H1 (cell line): Measurements from ENCODE around the gene WNT1. TPM values are rescaled to one million over a fixed set of nuclear protein-coding genes. Genes with fewer than 3 reads are reported as not detected.

Source experiments
- CTCF ChIA-PET: fragments of 300-600 bp; sonication (Branson Sonifier 250); formaldehyde crosslinking; loops from one replicate; lab custom pipeline; 2021; ENCODE audit not compliant: partially characterized antibody; lab: Charles Lee
- POLR2A ChIA-PET: fragments of 300-600 bp; sonication (Branson Sonifier 250); formaldehyde crosslinking; loops from one replicate; lab custom pipeline; 2021; ENCODE audit warnings: inconsistent platforms; ENCODE audit not compliant: partially characterized antibody; lab: Charles Lee
- DNase-seq, 2 experiments: peaks; one replicate each; pipeline versions ENCODE4 v3.0.0 to v3.0.0-alpha.2; 2010 to 2022; ENCODE audit warnings: low spot score in 2 of 2, low read depth in 1 of 2, mixed read lengths in 1 of 2
- FAIRE-seq: peaks from 2 replicates; lab custom pipeline; 2011; peaks lifted over from hg19 to GRCh38; lab: Jason Lieb, UNC
- H2AFZ ChIP-seq: 2 replicates; pipeline ENCODE4 v1.8.1; 2012; ENCODE audit warnings: low read length, inconsistent platforms
- H2AK5ac ChIP-seq: 2 replicates; pipeline ENCODE4 v1.6.1; 2013; ENCODE audit warnings: low read depth, low read length
- H2BK120ac ChIP-seq: replicated peaks from 2 replicates; pipeline ENCODE3; 2013; ENCODE audit warnings: low read depth, low read length, inconsistent platforms
- H2BK12ac ChIP-seq: 2 replicates; pipeline ENCODE4 v1.6.1; 2013; ENCODE audit warnings: low read depth, low read length
- H2BK15ac ChIP-seq: 2 replicates; pipeline ENCODE4 v1.6.1; 2013; ENCODE audit warnings: low read length
- H2BK20ac ChIP-seq: 2 replicates; pipeline ENCODE4 v1.6.1; 2013; ENCODE audit warnings: low read length
- H2BK5ac ChIP-seq: 2 replicates; pipeline ENCODE4 v1.6.1; 2013; ENCODE audit warnings: low read depth, low read length
- H3K14ac ChIP-seq: 2 replicates; pipeline ENCODE4 v1.6.1; 2013; ENCODE audit warnings: inconsistent platforms; ENCODE audit not compliant: insufficient read length
- H3K18ac ChIP-seq: 2 replicates; pipeline ENCODE4 v1.6.1; 2013; ENCODE audit warnings: low read length; ENCODE audit errors: extremely low read depth
- H3K23ac ChIP-seq: 2 replicates; pipeline ENCODE4 v1.6.1; 2013; ENCODE audit warnings: inconsistent platforms; ENCODE audit not compliant: insufficient read length
- H3K23me2 ChIP-seq: 2 replicates; pipeline ENCODE4 v1.6.1; 2013; ENCODE audit warnings: low read depth, low read length
- H3K27ac ChIP-seq: 2 replicates; pipeline ENCODE4 v1.6.1; 2011; ENCODE audit warnings: low read depth, low read length, inconsistent platforms
- H3K27me3 ChIP-seq, 4 experiments: replicated peaks in 1 of 4; 1 replicate in 1 of 4; 2 replicates in 3 of 4; pipeline versions ENCODE4 v1.6.1 to v1.8.1; 2011 to 2013; ENCODE audit warnings: low read length in 3 of 4, mild to moderate bottlenecking in 3 of 4, inconsistent platforms in 2 of 4, mixed read lengths in 2 of 4, moderate library complexity in 1 of 4; ENCODE audit not compliant: control insufficient read depth in 3 of 4, insufficient read depth in 3 of 4; ENCODE audit errors: extremely low read depth in 1 of 4
- H3K36me3 ChIP-seq, 4 experiments: 2 replicates each; pipeline versions ENCODE4 v1.6.1 to v1.8.1; 2011 to 2013; ENCODE audit warnings: mild to moderate bottlenecking in 4 of 4, low read length in 3 of 4, moderate library complexity in 2 of 4, control low read depth in 1 of 4, inconsistent platforms in 1 of 4; ENCODE audit not compliant: insufficient read depth in 4 of 4, control insufficient read depth in 2 of 4
- H3K4ac ChIP-seq: replicated peaks from 2 replicates; pipeline ENCODE3; 2013; ENCODE audit warnings: low read length, low read depth, mixed read lengths, inconsistent platforms; ENCODE audit not compliant: insufficient read length
- H3K4me1 ChIP-seq, 4 experiments: replicated peaks in 1 of 4; 1 replicate in 1 of 4; 2 replicates in 3 of 4; pipeline versions ENCODE4 v1.6.1 to v1.8.1; 2011 to 2013; ENCODE audit warnings: low read length in 3 of 4, inconsistent platforms in 2 of 4, mixed read lengths in 1 of 4; ENCODE audit not compliant: insufficient read depth in 4 of 4, control insufficient read depth in 3 of 4
- H3K4me2 ChIP-seq, 2 experiments: 2 replicates each; pipeline versions ENCODE4 v1.6.1 to v1.8.1; 2011 to 2013; ENCODE audit warnings: low read depth in 2 of 2, low read length in 2 of 2, control low read depth in 1 of 2, inconsistent platforms in 1 of 2, mild to moderate bottlenecking in 1 of 2; ENCODE audit not compliant: insufficient read depth in 1 of 2
- H3K4me3 ChIP-seq, 4 experiments: fragments of 200-600, 300-600 bp in 1 of 4; sonication (generic), shearing (Covaris generic), sonication (Bioruptor Twin) in 1 of 4; 2 replicates each; pipeline versions ENCODE4 v1.5.1 to v1.8.1; 2011 to 2016; ENCODE audit warnings: low read length in 4 of 4, low read depth in 3 of 4, control low read depth in 2 of 4, inconsistent platforms in 2 of 4, mild to moderate bottlenecking in 2 of 4, mixed read lengths in 1 of 4, moderate library complexity in 1 of 4; ENCODE audit not compliant: insufficient read depth in 2 of 4; ENCODE audit errors: extremely low read depth in 1 of 4
- H3K56ac ChIP-seq: replicated peaks from 2 replicates; pipeline ENCODE3; 2013; ENCODE audit warnings: low read depth, mild to moderate bottlenecking, mixed read lengths, low read length, inconsistent platforms; ENCODE audit not compliant: insufficient read length
- H3K79me1 ChIP-seq: 2 replicates; pipeline ENCODE4 v1.6.1; 2013; ENCODE audit warnings: low read depth, low read length, control low read depth
- H3K79me2 ChIP-seq, 2 experiments: 2 replicates each; pipeline versions ENCODE4 v1.6.1 to v1.8.1; 2012 to 2013; ENCODE audit warnings: low read length in 2 of 2, mild to moderate bottlenecking in 2 of 2, inconsistent platforms in 1 of 2; ENCODE audit not compliant: insufficient read depth in 2 of 2, control insufficient read depth in 1 of 2
- H3K9ac ChIP-seq, 4 experiments: replicated peaks in 1 of 4; 1 replicate in 1 of 4; 2 replicates in 3 of 4; pipeline versions ENCODE4 v1.6.1 to v1.8.1; 2011 to 2013; ENCODE audit warnings: low read depth in 3 of 4, low read length in 3 of 4, control low read depth in 2 of 4, mild to moderate bottlenecking in 2 of 4, moderate library complexity in 2 of 4, inconsistent platforms in 1 of 4; ENCODE audit errors: extremely low read depth in 1 of 4
- H3K9me3 ChIP-seq, 2 experiments: 2 replicates each; pipeline versions ENCODE4 v1.6.1 to v1.8.1; 2012 to 2013; ENCODE audit warnings: mild to moderate bottlenecking in 2 of 2, moderate library complexity in 2 of 2, control low read depth in 1 of 2, inconsistent platforms in 1 of 2, low read depth in 1 of 2, low read length in 1 of 2, mixed read lengths in 1 of 2; ENCODE audit not compliant: insufficient read depth in 2 of 2
- H4K20me1 ChIP-seq, 2 experiments: replicated peaks in 1 of 2; 2 replicates each; pipeline versions ENCODE3 to v1.8.1; 2011 to 2013; ENCODE audit warnings: inconsistent platforms in 2 of 2, low read length in 2 of 2, mild to moderate bottlenecking in 1 of 2; ENCODE audit not compliant: insufficient read depth in 2 of 2, control insufficient read depth in 1 of 2
- H4K5ac ChIP-seq: 2 replicates; pipeline ENCODE4 v1.6.1; 2013; ENCODE audit warnings: low read length, low read depth, mixed read lengths, inconsistent platforms; ENCODE audit not compliant: insufficient read length
- H4K8ac ChIP-seq: 2 replicates; pipeline ENCODE4 v1.8.0; 2013; ENCODE audit warnings: mild to moderate bottlenecking, moderate library complexity, low read length, inconsistent platforms; ENCODE audit not compliant: insufficient read depth; ENCODE audit errors: extremely low read depth
- H4K91ac ChIP-seq: replicated peaks from 2 replicates; pipeline ENCODE3; 2013; ENCODE audit warnings: low read length, mixed read lengths, inconsistent platforms; ENCODE audit not compliant: insufficient read length
- ASH2L ChIP-seq: fragments of 200-600, 300-600 bp; sonication (generic); IDR thresholded peaks from one replicate; pipeline ENCODE4 v1.7.1; 2017; ENCODE audit warnings: low read length
- BACH1 ChIP-seq: IDR thresholded peaks from 2 replicates; pipeline ENCODE4 v1.6.1; 2012; ENCODE audit warnings: low read length, improper control_type of control experiment
- RBBP5 ChIP-seq: IDR thresholded peaks from 2 replicates; pipeline ENCODE4 v1.7.1; 2012; ENCODE audit warnings: low read depth, mild to moderate bottlenecking, inconsistent platforms, low read length, moderate library complexity, borderline replicate concordance
- SP4 ChIP-seq: IDR thresholded peaks from 2 replicates; pipeline ENCODE4 v1.6.1; 2012; ENCODE audit warnings: low read length, inconsistent platforms
- SUZ12 ChIP-seq: fragments of 200-600 bp; sonication (generic); IDR thresholded peaks from 2 replicates; pipeline ENCODE4 v1.6.1; 2012; ENCODE audit warnings: mild to moderate bottlenecking, inconsistent platforms, low read length, moderate library complexity, mixed read lengths
- TAF7 ChIP-seq: optimal IDR thresholded peaks from 2 replicates; pipeline ENCODE3; 2011; ENCODE audit warnings: low read depth, mild to moderate bottlenecking, inconsistent platforms, low read length, moderate library complexity, borderline replicate concordance
- WGBS, 2 experiments: shearing (Covaris generic) in 1 of 2; methylation state at CpG; one replicate each; pipeline versions ENCODE4 v1.1.6 to v1.1.7; 2013 to 2015; ENCODE audit warnings: low lambda C conversion rate in 2 of 2, mixed read lengths in 2 of 2, inconsistent platforms in 1 of 2, low coverage in 1 of 2, missing lambda C conversion rate in 1 of 2; ENCODE audit not compliant: insufficient replicate concordance in 2 of 2, insufficient coverage in 1 of 2, insufficient read length in 1 of 2; ENCODE audit errors: extremely low coverage in 1 of 2, missing lambda C conversion rate in 1 of 2; 5-methylcytosine and 5-hydroxymethylcytosine counted together
- polyA plus RNA-seq, 7 experiments: library from polyadenylated mRNA; depleted of rRNA in 3 of 7; stranded (reverse) in 5 of 7; unstranded in 2 of 7; fragments of >200 nt in 5 of 7; fragments of 200-250 nt in 2 of 7; gene quantifications; 1 replicate in 5 of 7; 2 replicates in 1 of 7; 4 replicates in 1 of 7; pipeline versions ENCODE4 v1.2.1 to v1.2.3, GENCODE V29; 2011 to 2013; ENCODE audit warnings: missing spikeins in 2 of 7, mixed read lengths in 2 of 7
- total RNA-seq: library from RNA; stranded (reverse); fragmentation: NEBNext Ultra II Directional; extraction: Animal tissue kit (Norgen Biotek cat#: 25700); gene quantifications from 2 replicates; pipeline ENCODE4 v1.2.1, GENCODE V29; 2021

Gene WNT1
- total and polyA plus RNA-seq, 2 of the 8 experiments (the other 6 are each of a cell fraction or from before 2014, with no cell fraction given): not detected

DNA sequence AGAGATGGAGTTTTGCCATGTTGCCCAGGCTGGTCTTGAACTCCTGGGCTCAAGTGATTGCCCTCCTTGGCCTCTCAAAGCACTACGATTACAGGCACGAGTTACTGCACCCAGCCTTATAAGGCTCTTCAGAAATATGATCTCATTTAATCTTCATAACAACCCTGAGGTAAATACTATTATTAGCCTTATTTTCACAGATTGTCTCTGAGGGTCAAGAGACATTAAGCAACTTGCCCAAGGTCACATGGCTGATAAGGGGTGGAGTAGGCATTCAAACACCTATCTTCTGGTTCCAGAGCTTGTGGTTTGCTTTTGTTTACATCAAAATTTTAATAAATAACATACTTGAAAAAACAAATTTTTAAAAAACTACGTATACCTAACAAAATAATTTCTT lies 35.3 kb downstream of the WNT1 start:
- H2AK5ac ChIP-seq: no peak overlapping the region
- no peak overlapping the region for H3K4me3 ChIP-seq
- no peaks in the 10 kb centered on the region for H3K79me2 ChIP-seq
- no peak overlapping the region for H2BK5ac ChIP-seq
- ChIA-PET POLR2A (interaction anchor here (2.3 to 3.0 kb wide), 3 partner anchors 9 to 16 kb away, joined by 10 to 16 read pairs (median 11); no protein-coding TSS in a partner anchor), CTCF (interaction anchor here (0.6 to 11.5 kb wide), 8 partner anchors 15 to 77 kb away, joined by 3 to 207 read pairs (median 4); partner anchors contain the start of genes DDN and WNT1)
- H4K20me1 ChIP-seq: no peaks in the 10 kb centered on the region
- no peaks in the 10 kb centered on the region for H3K27me3 ChIP-seq
- no peak overlapping the region for H3K14ac ChIP-seq
- DNase-seq (no peak), FAIRE-seq (no peak)
- H3K23me2 ChIP-seq: peaks cover 5% of the 10 kb centered on the region; the same call in 1 of the 2 replicates
- 93 to 100% methylated on average over 1 to 3 of the region's 3 CpGs for WGBS, 2 experiments
- no peak overlapping the region for H4K8ac ChIP-seq
- H2BK12ac ChIP-seq: no peak overlapping the region
- H2BK15ac ChIP-seq: no peak overlapping the region
- H3K4me2 ChIP-seq: no peak overlapping the region
- no peak overlapping the region for H2BK20ac ChIP-seq
- H3K23ac ChIP-seq: no peak overlapping the region
- H4K91ac ChIP-seq: no peak overlapping the region
- H3K18ac ChIP-seq: no peak overlapping the region
- H3K27ac ChIP-seq: no peak overlapping the region
- no peak overlapping the region for H2BK120ac ChIP-seq
- peaks cover 0 to 6% (median 0%) of the 10 kb centered on the region in 4 experiments; a peak in 2 of 7 replicates for H3K4me1 ChIP-seq
- no peak overlapping the region for H4K5ac ChIP-seq
- H3K9me3 ChIP-seq: no peaks in the 10 kb centered on the region
- no peak overlapping the region for H3K9ac ChIP-seq
- H3K4ac ChIP-seq: no peak overlapping the region
- no peak overlapping the region for H2AFZ ChIP-seq
- H3K36me3 ChIP-seq: no peaks in the 10 kb centered on the region
- H3K79me1 ChIP-seq: no peaks in the 10 kb centered on the region
- no peak overlapping the region for H3K56ac ChIP-seq
- TF ChIP-seq SP4: no peak
- no peak for TF ChIP-seq ASH2L
- TF ChIP-seq TAF7: no peak
- no peak for TF ChIP-seq SUZ12
- TF ChIP-seq BACH1: no peak
- no peak for TF ChIP-seq RBBP5
